ENCODE data around the gene ORMDL2.

The ORMDL2 gene

GRCh38 chr12:55820679-55821078, 2.8 kb downstream of the ORMDL2 start:
- H3K4me2 ChIP-seq (ENCODE audit: low read length) = no peak overlapping the region
- no peak overlapping the region for H3K27ac ChIP-seq (ENCODE audit: low read depth, low read length, poor library complexity, severe bottlenecking)
- peaks cover 25% of the 10 kb centered on the region for H3K79me2 ChIP-seq (ENCODE audit: insufficient read depth, low read length)
- TF ChIP-seq CTCF (IDR thresholded peaks at IDR 0.05; ENCODE audit: low read length) (peak; percentile 30; the same call in 1 of the 2 replicates), EZH2 (IDR thresholded peaks at IDR 0.05; ENCODE audit: borderline replicate concordance, low read length) (no peak)
- H3K9me2 ChIP-seq (ENCODE audit: low read depth, low read length) = no peaks in the 10 kb centered on the region
- no peaks in the 10 kb centered on the region for H3K27me3 ChIP-seq (ENCODE audit: insufficient read depth, low read length)
- no peaks in the 10 kb centered on the region for H4K20me1 ChIP-seq (ENCODE audit: insufficient read depth, low read length)
- peaks cover 36% of the 10 kb centered on the region for H3K4me1 ChIP-seq (ENCODE audit: insufficient read depth, low read length, severe bottlenecking)
- no peak overlapping the region for H2AFZ ChIP-seq (ENCODE audit: low read length)
- H3K9me3 ChIP-seq (ENCODE audit: low read length) = no peaks in the 10 kb centered on the region
- H3K36me3 ChIP-seq (ENCODE audit: insufficient read depth, low read length) = peaks cover 71% of the 10 kb centered on the region
- H3F3A ChIP-seq (ENCODE audit: insufficient read depth, low read length) = 0 out of 2 replicates have a peak, but pooled peaks cover under 1% of the 10 kb centered on the region
- no peak overlapping the region for H3K9ac ChIP-seq (ENCODE audit: low read length)
- no peak overlapping the region for H3K4me3 ChIP-seq (ENCODE audit: low read depth, low read length, poor library complexity, severe bottlenecking)

GRCh38 chr12:55822228-55822627, 4.4 kb downstream of the ORMDL2 start:
- H4K20me1 ChIP-seq (ENCODE audit: insufficient read depth, low read length) = no peaks in the 10 kb centered on the region
- H3K27me3 ChIP-seq (ENCODE audit: insufficient read depth, low read length) = no peaks in the 10 kb centered on the region
- H3K27ac ChIP-seq (ENCODE audit: low read depth, low read length, poor library complexity, severe bottlenecking) = no peak overlapping the region
- H3K9me3 ChIP-seq (ENCODE audit: low read length) = no peaks in the 10 kb centered on the region
- H3F3A ChIP-seq (ENCODE audit: insufficient read depth, low read length) = peaks cover 5% of the 10 kb centered on the region; the same call in 1 of the 2 replicates
- H3K9me2 ChIP-seq (ENCODE audit: low read depth, low read length) = no peaks in the 10 kb centered on the region
- peaks cover 9% of the 10 kb centered on the region for H3K79me2 ChIP-seq (ENCODE audit: insufficient read depth, low read length)
- H3K36me3 ChIP-seq (ENCODE audit: insufficient read depth, low read length) = peaks cover 66% of the 10 kb centered on the region
- peaks cover 43% of the 10 kb centered on the region for H3K4me1 ChIP-seq (ENCODE audit: insufficient read depth, low read length, severe bottlenecking)
- no peak overlapping the region for H3K9ac ChIP-seq (ENCODE audit: low read length)
- TF ChIP-seq EZH2 (IDR thresholded peaks at IDR 0.05; ENCODE audit: borderline replicate concordance, low read length) (no peak), CTCF (IDR thresholded peaks at IDR 0.05; ENCODE audit: low read length) (peak; percentile 30; the same call in 1 of the 2 replicates)
- no peak overlapping the region for H2AFZ ChIP-seq (ENCODE audit: low read length)
- H3K4me3 ChIP-seq (ENCODE audit: low read depth, low read length, poor library complexity, severe bottlenecking) = no peak overlapping the region
- no peak overlapping the region for H3K4me2 ChIP-seq (ENCODE audit: low read length)

DNA sequence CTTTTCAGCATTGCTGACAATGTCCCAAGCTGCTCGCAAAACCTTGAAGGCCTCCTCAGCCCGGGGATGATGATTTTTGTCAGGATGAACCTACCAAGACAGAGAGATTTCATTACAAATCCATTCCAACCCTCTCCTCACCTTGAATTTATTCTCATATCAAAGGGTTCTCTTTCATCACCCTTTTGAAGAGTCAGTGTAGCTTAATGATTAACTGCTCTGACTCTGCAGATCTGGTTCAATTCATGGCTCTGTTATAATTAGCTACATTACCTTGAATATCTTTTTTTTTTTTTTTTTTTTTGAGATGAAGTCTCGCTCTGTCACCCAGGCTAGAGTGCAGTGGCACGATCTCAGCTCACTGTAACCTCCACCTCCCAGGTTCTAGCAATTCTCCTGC, 5.6 kb downstream of the ORMDL2 start:
- Histone ChIP-seq H3K4me2 (ENCODE audit: low read length) (no peak overlapping the region), H3K27ac (ENCODE audit: low read depth, low read length, poor library complexity, severe bottlenecking) (peak overlapping the region; percentile 6), H3K4me3 (ENCODE audit: low read depth, low read length, poor library complexity, severe bottlenecking) (no peak overlapping the region), H3K79me2 (ENCODE audit: insufficient read depth, low read length) (peaks cover 6% of the 10 kb centered on the region), H3K9me3 (ENCODE audit: low read length) (no peaks in the 10 kb centered on the region), H3F3A (ENCODE audit: insufficient read depth, low read length) (peaks cover 5% of the 10 kb centered on the region; the same call in 1 of the 2 replicates), H3K4me1 (ENCODE audit: insufficient read depth, low read length, severe bottlenecking) (peaks cover 54% of the 10 kb centered on the region), H3K27me3 (ENCODE audit: insufficient read depth, low read length) (no peaks in the 10 kb centered on the region), H3K36me3 (ENCODE audit: insufficient read depth, low read length) (peaks cover 74% of the 10 kb centered on the region), H4K20me1 (ENCODE audit: insufficient read depth, low read length) (no peaks in the 10 kb centered on the region), H3K9me2 (ENCODE audit: low read depth, low read length) (no peaks in the 10 kb centered on the region), H2AFZ (ENCODE audit: low read length) (no peak overlapping the region), H3K9ac (ENCODE audit: low read length) (no peak overlapping the region)
- TF ChIP-seq EZH2 (IDR thresholded peaks at IDR 0.05; ENCODE audit: borderline replicate concordance, low read length) = no peak
- TF ChIP-seq CTCF (IDR thresholded peaks at IDR 0.05; ENCODE audit: low read length) = no peak

Data from OCI-LY1 (cell line).